Mesodermal cell (in vitro differentiated cells): ENCODE measurements around the gene PRKRIP1.
"Not testable (repeated sequence)": the region's sequence is repeated elsewhere in the genome, so short reads cannot be mapped to it uniquely, and the experiment has no call there.

Experiments
- H3K27ac ChIP-seq: 2 replicates; pipeline ENCODE4 v1.7.0; 2013; ENCODE audit warnings: mild to moderate bottlenecking, low read depth, low read length, moderate library complexity; ENCODE audit not compliant: severe bottlenecking
- H3K36me3 ChIP-seq: 2 replicates; pipeline ENCODE4 v1.7.1; 2013; ENCODE audit warnings: mild to moderate bottlenecking, low read length, moderate library complexity; ENCODE audit not compliant: control insufficient read depth, insufficient read depth
- H3K4me1 ChIP-seq: one replicate; pipeline ENCODE4 v1.7.1; 2013; ENCODE audit warnings: mild to moderate bottlenecking, low read length; ENCODE audit not compliant: insufficient read depth, control insufficient read depth, poor library complexity, severe bottlenecking
- H3K4me3 ChIP-seq: 2 replicates; pipeline ENCODE4 v1.7.0; 2013; ENCODE audit warnings: low read length, control low read depth, mild to moderate bottlenecking; ENCODE audit not compliant: insufficient read depth, poor library complexity, severe bottlenecking; ENCODE audit errors: extremely low read depth
- H3K9me3 ChIP-seq: 2 replicates; pipeline ENCODE4 v1.7.1; 2013; ENCODE audit warnings: mild to moderate bottlenecking, low read length, moderate library complexity; ENCODE audit not compliant: control insufficient read depth
- WGBS, 2 experiments: methylation state at CpG; one replicate each; pipeline ENCODE4 v1.1.5; 2013; ENCODE audit warnings: missing lambda C conversion rate in 2 of 2; ENCODE audit not compliant: insufficient coverage in 2 of 2; 5-methylcytosine and 5-hydroxymethylcytosine counted together

PRKRIP1 gene

DNA sequence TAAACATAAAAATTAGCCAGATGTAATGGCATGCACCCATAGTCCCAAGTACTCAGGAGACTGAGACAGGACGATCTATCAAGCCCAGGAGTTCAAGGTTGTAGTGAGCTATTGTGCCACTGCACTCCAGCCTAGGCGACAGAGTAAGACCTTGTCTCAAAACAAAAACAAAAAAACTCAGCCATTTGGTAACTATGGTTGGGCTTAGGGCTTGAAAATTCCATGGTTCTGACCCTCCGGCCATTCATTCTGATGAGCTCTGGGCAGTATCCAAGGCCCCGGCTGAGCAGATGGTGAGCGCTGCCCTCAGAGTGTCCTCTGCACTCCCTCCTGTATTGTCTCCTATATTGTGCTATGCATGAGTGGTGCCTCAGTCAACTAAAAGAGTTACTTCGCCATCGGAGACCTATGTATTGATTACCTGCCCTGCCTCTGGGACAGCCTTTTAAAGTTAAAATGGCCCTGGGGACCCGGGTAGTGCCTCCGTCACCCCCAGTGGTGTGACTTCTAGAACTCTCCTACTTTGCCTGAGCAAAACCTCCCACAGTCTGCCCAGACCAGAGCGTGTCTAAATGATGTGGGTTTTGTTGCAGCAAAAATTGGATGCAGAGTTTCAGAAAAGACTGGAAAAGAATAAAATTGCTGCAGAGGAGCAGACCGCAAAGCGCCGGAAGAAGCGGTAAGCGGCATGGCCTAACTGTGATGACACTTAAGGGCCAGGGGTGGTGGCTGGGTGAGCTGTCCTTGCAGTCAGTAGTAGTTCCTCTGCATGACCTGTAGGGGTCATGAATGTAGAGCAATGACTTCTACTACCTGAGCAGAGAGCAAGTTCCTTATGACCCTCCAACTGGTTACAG lies 8.1 kb downstream of the PRKRIP1 start:
- H3K27ac ChIP-seq, result peak overlapping the region; percentile 13
- H3K9me3 ChIP-seq, result no peaks in the 10 kb centered on the region
- no peaks in the 10 kb centered on the region for H3K4me1 ChIP-seq
- H3K4me3 ChIP-seq, result no peak overlapping the region
- WGBS, 2 experiments, result 81 to 82% methylated on average over 13 of the region's 15 CpGs
- H3K36me3 ChIP-seq, result peaks cover 95% of the 10 kb centered on the region

DNA sequence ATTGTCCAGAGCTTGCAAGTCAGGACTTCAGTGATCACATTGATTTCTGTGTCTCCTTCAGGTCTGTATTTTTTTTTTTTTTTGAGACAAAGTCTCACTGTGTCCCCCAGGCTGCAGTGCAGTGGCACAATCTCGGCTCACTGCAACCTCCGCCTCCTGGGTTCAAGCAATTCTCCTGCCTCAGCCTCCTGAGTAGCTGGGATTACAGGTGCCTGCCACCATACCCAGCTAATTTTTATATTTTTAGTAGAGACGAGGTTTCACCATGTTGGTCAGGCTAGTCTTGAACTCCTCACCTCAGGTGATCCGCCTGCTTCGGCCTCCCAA lies 8.7 kb downstream of the PRKRIP1 start:
- not testable (repeated sequence) for H3K4me3 ChIP-seq, H3K27ac ChIP-seq, H3K9me3 ChIP-seq, H3K4me1 ChIP-seq
- 93 to 96% methylated on average over 2 to 3 of the region's 5 CpGs for WGBS, 2 experiments
- peaks cover 95% of the 10 kb centered on the region for H3K36me3 ChIP-seq

- Histone ChIP-seq H3K36me3 (peaks cover 99% of the 10 kb centered on the region), H3K4me1 (no peaks in the 10 kb centered on the region), H3K9me3 (no peaks in the 10 kb centered on the region), H3K4me3 (no peak overlapping the region), H3K27ac (no peak overlapping the region)
- WGBS, 2 experiments, result 93 to 94% methylated on average over 5 to 6 of the region's 6 CpGs
These were observed 11.7 kb downstream of the PRKRIP1 start for GRCh38 chr7:102407910-102408309.

DNA sequence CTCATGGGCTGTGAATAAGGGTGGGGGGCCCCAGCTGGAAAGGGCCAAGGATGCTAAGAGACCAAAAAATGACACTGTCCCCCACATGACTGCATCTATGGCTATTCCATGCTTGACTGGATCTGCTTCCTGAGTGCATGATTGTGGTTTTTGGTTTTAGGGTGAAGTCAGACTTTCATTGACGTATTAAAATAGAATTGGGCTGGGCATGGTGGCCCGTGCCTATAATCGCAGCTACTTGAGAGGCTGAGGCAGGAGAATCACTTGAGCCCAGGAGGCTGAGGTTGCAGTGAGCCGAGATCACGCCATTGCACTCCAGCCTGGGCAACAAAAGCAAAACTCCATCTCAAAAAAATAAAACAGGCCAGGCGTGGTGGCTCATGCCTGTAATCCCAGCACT lies 12.4 kb downstream of the PRKRIP1 start:
- H3K36me3 ChIP-seq, result peaks cover 99% of the 10 kb centered on the region
- WGBS, 2 experiments, result 88 to 100% methylated on average over 1 of the region's 6 CpGs
- H3K9me3 ChIP-seq, result not testable (repeated sequence)

GRCh38 chr7:102409340-102409739 lies 13.2 kb downstream of the PRKRIP1 start:
- Histone ChIP-seq H3K4me3 (no peak overlapping the region), H3K36me3 (peaks cover 99% of the 10 kb centered on the region), H3K4me1 (no peaks in the 10 kb centered on the region), H3K27ac (no peak overlapping the region), H3K9me3 (no peaks in the 10 kb centered on the region)
- WGBS, 2 experiments, result 97 to 100% methylated on average over 3 of the region's 4 CpGs

More for the DNA sequence above, 12.4 kb downstream of the PRKRIP1 start:
- not testable (repeated sequence) for H3K4me1 ChIP-seq, H3K4me3 ChIP-seq, H3K27ac ChIP-seq

DNA sequence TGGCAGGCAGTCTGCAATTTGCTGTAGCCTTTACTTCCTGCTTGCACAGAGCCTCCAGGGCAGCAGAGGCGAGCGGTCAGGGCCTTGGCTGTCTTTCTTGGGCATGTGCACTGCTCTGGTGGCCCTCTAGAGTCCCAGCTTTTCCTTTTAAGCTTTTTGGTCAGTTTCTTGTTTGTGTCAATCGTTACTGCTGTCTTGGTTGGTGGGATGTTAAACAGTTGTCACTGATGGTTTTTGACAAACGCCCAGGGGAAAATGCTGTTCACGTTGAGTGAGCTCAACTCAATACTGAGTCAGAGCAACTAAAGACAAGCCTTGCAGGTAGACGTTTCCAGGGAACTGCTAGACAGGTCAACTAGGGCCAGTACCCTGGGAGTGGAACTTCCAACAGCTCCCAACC lies 14.0 kb downstream of the PRKRIP1 start:
- Histone ChIP-seq H3K4me1 (no peaks in the 10 kb centered on the region), H3K27ac (no peak overlapping the region), H3K4me3 (no peak overlapping the region), H3K36me3 (peaks cover 99% of the 10 kb centered on the region), H3K9me3 (no peaks in the 10 kb centered on the region)
- 72 to 74% methylated on average over 5 of the region's 6 CpGs for WGBS, 2 experiments

- no peak overlapping the region for H3K4me3 ChIP-seq
- no peak overlapping the region for H3K27ac ChIP-seq
- no peaks in the 10 kb centered on the region for H3K4me1 ChIP-seq
- WGBS, 2 experiments, result 100% methylated on average over 1 to 3 of the region's 5 CpGs
- no peaks in the 10 kb centered on the region for H3K9me3 ChIP-seq
- H3K36me3 ChIP-seq, result peaks cover 99% of the 10 kb centered on the region
These were observed 14.8 kb downstream of the PRKRIP1 start for GRCh38 chr7:102410918-102411317.

- 81 to 84% methylated on average over 4 to 6 of the region's 6 CpGs for WGBS, 2 experiments
- Histone ChIP-seq H3K36me3 (peaks cover 98% of the 10 kb centered on the region), H3K27ac (no peak overlapping the region)
These were observed 16.4 kb downstream of the PRKRIP1 start for GRCh38 chr7:102412548-102412947.

GRCh38 chr7:102413091-102413490 lies 16.9 kb downstream of the PRKRIP1 start:
- Histone ChIP-seq H3K4me1 (no peaks in the 10 kb centered on the region), H3K9me3 (no peaks in the 10 kb centered on the region), H3K27ac (no peak overlapping the region), H3K36me3 (peaks cover 98% of the 10 kb centered on the region), H3K4me3 (no peak overlapping the region)
- no CpG with 5 or more reads among the region's 5 CpGs for WGBS, 2 experiments

More at GRCh38 chr7:102412548-102412947, 16.4 kb downstream of the PRKRIP1 start:
- no peaks in the 10 kb centered on the region for H3K9me3 ChIP-seq
- no peak overlapping the region for H3K4me3 ChIP-seq
- no peaks in the 10 kb centered on the region for H3K4me1 ChIP-seq

- Histone ChIP-seq H3K4me1 (no peaks in the 10 kb centered on the region), H3K27ac (no peak overlapping the region), H3K4me3 (no peak overlapping the region), H3K9me3 (no peaks in the 10 kb centered on the region), H3K36me3 (peaks cover 98% of the 10 kb centered on the region)
- 98 to 100% methylated on average over 4 of the region's 4 CpGs for WGBS, 2 experiments
These were observed 17.4 kb downstream of the PRKRIP1 start for GRCh38 chr7:102413611-102414010.

DNA sequence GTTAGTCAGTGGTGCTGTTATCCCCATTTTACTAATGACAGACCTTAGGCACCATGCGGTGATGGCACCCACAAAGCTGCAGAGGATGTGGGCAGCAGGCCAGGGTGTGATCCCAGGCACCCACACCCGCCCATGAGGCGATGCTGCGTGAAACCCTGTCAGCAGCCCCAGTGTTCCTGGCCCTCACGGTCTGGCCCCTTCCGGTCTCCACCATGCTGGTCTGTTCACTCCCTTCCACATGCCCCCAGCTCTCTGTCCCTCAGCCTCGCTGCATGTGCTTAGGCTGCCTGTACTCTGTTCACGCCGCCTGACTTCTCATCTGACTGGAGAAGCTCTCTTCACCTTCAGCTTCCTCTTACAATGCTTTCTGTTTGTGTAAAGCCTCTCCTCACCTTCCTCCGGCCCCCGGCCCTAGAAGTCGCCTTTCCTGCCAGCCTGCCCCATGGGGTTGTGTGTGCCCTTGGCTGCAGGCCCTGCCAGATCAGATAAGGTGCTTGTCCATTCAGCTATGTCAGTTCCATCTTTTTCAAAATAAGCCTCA lies 19.6 kb downstream of the PRKRIP1 start:
- 98 to 99% methylated on average over 12 of the region's 12 CpGs for WGBS, 2 experiments
- Histone ChIP-seq H3K4me3 (no peak overlapping the region), H3K4me1 (no peaks in the 10 kb centered on the region), H3K9me3 (no peaks in the 10 kb centered on the region), H3K27ac (no peak overlapping the region), H3K36me3 (peaks cover 96% of the 10 kb centered on the region)
